Peyer's patch (tissue), 4 donors: ENCODE data around the gene TP53AIP1. TPM values are rescaled to one million over a fixed set of nuclear protein-coding genes. Genes with fewer than 3 reads are reported as not detected.
"Not testable (repeated sequence)": the region's sequence is repeated elsewhere in the genome, so short reads cannot be mapped to it uniquely, and the experiment has no call there.

Experiments used
- DNase-seq, 3 donors: peaks; one replicate each; pipeline ENCODE4 v3.0.0-alpha.2; 2017 to 2019
- H3K27ac ChIP-seq, 4 donors: fragments of 200-600 bp; sonication (generic); one replicate each; pipeline ENCODE4 v1.5.1; 2016 to 2019
- H3K27me3 ChIP-seq, 2 donors: fragments of 200-600 bp; sonication (generic); one replicate each; pipeline ENCODE4 v1.5.1; 2019
- H3K36me3 ChIP-seq, 3 donors: fragments of 200-600 bp; sonication (generic); one replicate each; pipeline ENCODE4 v1.5.1; 2016 to 2019
- H3K4me1 ChIP-seq, 4 donors: fragments of 200-600 bp; sonication (generic); one replicate each; pipeline ENCODE4 v1.5.1; 2016 to 2019
- H3K4me3 ChIP-seq, 4 donors: fragments of 200-600 bp; sonication (generic); 1 replicate in 3 of 4; 2 replicates in 1 of 4; pipeline ENCODE4 v1.5.1; 2016 to 2019; ENCODE audit warnings: mild to moderate bottlenecking in 1 of 4
- H3K9me3 ChIP-seq, 4 donors: fragments of 200-600 bp; sonication (generic); one replicate each; pipeline ENCODE4 v1.5.1; 2016 to 2019; ENCODE audit warnings: mild to moderate bottlenecking in 1 of 4
- CTCF ChIP-seq, 6 experiments: fragments of 450-650 bp in 4 of 6; fragments of 200-600 bp in 2 of 6; sonication (generic) in 1 of 6; IDR thresholded peaks; one replicate each; pipeline ENCODE4 v1.5.1; 2017 to 2019; ENCODE audit warnings: antibody characterized with exemption in 6 of 6, mild to moderate bottlenecking in 3 of 6, moderate library complexity in 1 of 6
- POLR2A ChIP-seq, 2 donors: fragments of 450-650 bp; IDR thresholded peaks; one replicate each; pipeline ENCODE4 v1.5.1; 2017; ENCODE audit warnings: antibody characterized with exemption in 2 of 2, mild to moderate bottlenecking in 2 of 2, moderate library complexity in 2 of 2
- total RNA-seq, 4 donors: library from RNA; depleted of rRNA; stranded (reverse); fragments of >200 nt; gene quantifications; one replicate each; pipeline ENCODE4 v1.1.0, GENCODE V29; 2016

Gene TP53AIP1
- total RNA-seq, 4 donors from 2014 or later = 0.35 to 2.0 (median 0.47) TPM; not detected in 1

- TF ChIP-seq POLR2A (IDR thresholded peaks at IDR 0.05) = no peak
- no peak for TF ChIP-seq CTCF (IDR thresholded peaks at IDR 0.05)
- no peak for DNase-seq
Observed at GRCh38 chr11:128920666-128921065, 22.0 kb downstream of the TP53AIP1 start.

GRCh38 chr11:128919635-128920034, 23.0 kb downstream of the TP53AIP1 start:
- H3K4me1 ChIP-seq, H3K36me3 ChIP-seq, H3K4me3 ChIP-seq, H3K27ac ChIP-seq, H3K27me3 ChIP-seq, DNase-seq, H3K9me3 ChIP-seq: not testable (repeated sequence)

More at GRCh38 chr11:128920666-128921065, 22.0 kb downstream of the TP53AIP1 start:
- H3K27ac ChIP-seq = no peak overlapping the region
- no peaks in the 10 kb centered on the region for H3K9me3 ChIP-seq
- H3K4me1 ChIP-seq = no peaks in the 10 kb centered on the region
- no peak overlapping the region for H3K4me3 ChIP-seq
- H3K36me3 ChIP-seq = no peaks in the 10 kb centered on the region
- H3K27me3 ChIP-seq = no peaks in the 10 kb centered on the region

GRCh38 chr11:128919216-128919615, 23.5 kb downstream of the TP53AIP1 start:
- no peaks in the 10 kb centered on the region for H3K27me3 ChIP-seq
- H3K36me3 ChIP-seq = no peaks in the 10 kb centered on the region
- no peaks in the 10 kb centered on the region for H3K4me1 ChIP-seq
- TF ChIP-seq POLR2A (IDR thresholded peaks at IDR 0.05) = no peak
- no peak for TF ChIP-seq CTCF (IDR thresholded peaks at IDR 0.05)
- no peak overlapping the region for H3K4me3 ChIP-seq
- H3K27ac ChIP-seq = no peak overlapping the region
- no peak for DNase-seq
- H3K9me3 ChIP-seq = no peaks in the 10 kb centered on the region

GRCh38 chr11:128917144-128917724, 25.4 kb downstream of the TP53AIP1 start:
- no peaks in the 10 kb centered on the region for H3K36me3 ChIP-seq
- no peaks in the 10 kb centered on the region for H3K9me3 ChIP-seq
- no peaks in the 10 kb centered on the region for H3K27me3 ChIP-seq
- no peak overlapping the region for H3K4me3 ChIP-seq
- no peak overlapping the region for H3K27ac ChIP-seq
- no peaks in the 10 kb centered on the region for H3K4me1 ChIP-seq
- no peak for DNase-seq
- TF ChIP-seq CTCF (IDR thresholded peaks at IDR 0.05) = no peak
- no peak for TF ChIP-seq POLR2A (IDR thresholded peaks at IDR 0.05)

- no peak for TF ChIP-seq POLR2A (IDR thresholded peaks at IDR 0.05)
- no peak for TF ChIP-seq CTCF (IDR thresholded peaks at IDR 0.05)
Observed at GRCh38 chr11:128916681-128917080, 26.0 kb downstream of the TP53AIP1 start.

GRCh38 chr11:128916037-128916572, 26.6 kb downstream of the TP53AIP1 start:
- Histone ChIP-seq H3K27ac (no peak overlapping the region), H3K36me3 (no peaks in the 10 kb centered on the region), H3K4me1 (no peaks in the 10 kb centered on the region), H3K4me3 (no peak overlapping the region), H3K27me3 (no peaks in the 10 kb centered on the region), H3K9me3 (no peaks in the 10 kb centered on the region)
- no peak for TF ChIP-seq POLR2A (IDR thresholded peaks at IDR 0.05)
- no peak for TF ChIP-seq CTCF (IDR thresholded peaks at IDR 0.05)
- no peak for DNase-seq

More at GRCh38 chr11:128916681-128917080, 26.0 kb downstream of the TP53AIP1 start:
- Histone ChIP-seq H3K9me3 (no peaks in the 10 kb centered on the region), H3K4me3 (no peak overlapping the region), H3K4me1 (no peaks in the 10 kb centered on the region), H3K27ac (no peak overlapping the region), H3K36me3 (no peaks in the 10 kb centered on the region), H3K27me3 (no peaks in the 10 kb centered on the region)
- no peak for DNase-seq
